Upper lobe of right lung (tissue), 1 donor: ENCODE measurements around the gene AIPL1. TPM values are rescaled to one million over a fixed set of nuclear protein-coding genes. Genes with fewer than 3 reads are reported as not detected.

Experiments
- ATAC-seq: fragments of 200-7000 bp; cut with Tn5 transposase; one replicate; pipeline ENCODE4 v1.9.1; 2020; ENCODE audit warnings: mild to moderate bottlenecking, moderate library complexity
- DNase-seq: peaks from one replicate; pipeline ENCODE4 v3.0.0-alpha.2; 2020
- H3K27ac ChIP-seq: fragments of 200-600 bp; one replicate; pipeline ENCODE4 v1.8.0; 2022
- H3K27me3 ChIP-seq: fragments of 200-600 bp; one replicate; pipeline ENCODE4 v1.8.0; 2022; ENCODE audit warnings: mild to moderate bottlenecking
- H3K36me3 ChIP-seq: fragments of 200-600 bp; one replicate; pipeline ENCODE4 v1.8.0; 2022
- H3K4me1 ChIP-seq: fragments of 200-600 bp; one replicate; pipeline ENCODE4 v1.8.0; 2022
- H3K4me3 ChIP-seq: fragments of 200-600 bp; one replicate; pipeline ENCODE4 v1.8.0; 2022; ENCODE audit warnings: mild to moderate bottlenecking
- H3K9me3 ChIP-seq: fragments of 200-600 bp; one replicate; pipeline ENCODE4 v1.8.0; 2022
- CTCF ChIP-seq: fragments of 200-600 bp; IDR thresholded peaks from one replicate; pipeline ENCODE4 v1.8.0; 2022; ENCODE audit warnings: antibody characterized with exemption
- intact Hi-C: fragments of 100-400 bp; cut with DNase I; formaldehyde crosslinking; loops from one replicate; pipeline ENCODE4 v1.11.0; 2022
- total RNA-seq: library from RNA; stranded (reverse); fragmentation: NEBNext Ultra II Directional; extraction: Animal tissue kit (Norgen Biotek cat#: 25700); gene quantifications from one replicate; pipeline ENCODE4 v1.2.1, GENCODE V29; 2021
- donor health status: DM: no; HTN: yes; CAD: no; lungs with severe emphysema.

AIPL1 gene
- total RNA-seq, 1 donor from 2014 or later, result not detected

DNA sequence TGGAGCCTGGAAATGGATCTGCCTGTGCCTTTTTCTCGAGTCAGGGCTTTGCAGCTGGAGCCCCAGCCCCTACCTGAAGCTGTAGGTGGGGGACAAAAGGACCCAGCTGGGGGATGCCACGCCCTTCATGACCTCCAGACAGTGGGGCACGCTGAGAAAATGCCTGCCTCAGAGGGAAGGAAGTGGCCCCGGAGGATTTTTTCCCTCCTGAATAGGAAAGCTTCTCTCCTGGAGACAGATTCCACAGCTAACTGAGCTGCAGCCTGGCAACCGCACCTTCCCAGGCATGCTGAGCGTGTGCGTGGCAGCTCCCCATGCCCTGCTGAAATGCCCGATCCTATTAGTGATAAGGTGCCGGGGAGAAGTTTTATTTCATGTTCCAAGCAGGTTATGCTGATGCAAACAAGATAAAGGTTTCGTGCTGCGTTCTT lies 58.0 kb downstream of the AIPL1 start:
- H3K27ac ChIP-seq, result no peak overlapping the region
- H3K4me3 ChIP-seq, result no peak overlapping the region
- H3K4me1 ChIP-seq, result no peaks in the 10 kb centered on the region
- intact Hi-C loops, result no loop called here
- TF ChIP-seq CTCF, result no peak
- DNase-seq (no peak), ATAC-seq (no peak)
- no peaks in the 10 kb centered on the region for H3K36me3 ChIP-seq
- H3K27me3 ChIP-seq, result peaks cover 18% of the 10 kb centered on the region
- no peaks in the 10 kb centered on the region for H3K9me3 ChIP-seq

DNA sequence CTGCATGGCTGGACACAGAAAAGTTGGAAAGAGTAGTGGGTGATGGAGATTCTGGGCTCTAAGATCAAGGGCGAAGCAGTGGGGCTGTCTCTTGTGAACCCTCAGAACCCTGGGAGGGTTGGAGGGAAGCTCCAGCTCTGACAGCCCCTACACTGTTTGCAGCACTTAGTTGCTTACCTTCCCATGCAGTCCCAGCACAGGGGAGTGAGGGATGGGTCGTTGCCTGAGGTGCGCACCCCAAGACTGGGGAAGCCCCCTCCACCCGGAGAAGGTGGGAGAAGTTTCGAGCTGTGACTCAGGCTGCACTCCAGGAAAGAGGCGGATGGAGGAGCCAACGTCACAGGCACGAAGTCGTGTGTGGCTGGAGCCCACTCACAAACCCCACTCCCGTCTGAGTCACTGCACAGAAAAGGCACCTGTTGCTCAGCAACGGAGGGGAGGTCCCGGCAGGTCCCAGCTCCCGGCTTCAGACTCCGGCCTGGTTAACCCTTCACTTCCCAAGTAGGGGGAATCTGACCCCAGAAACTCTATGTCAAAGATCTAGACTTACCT lies 60.1 kb downstream of the AIPL1 start:
- Histone ChIP-seq H3K4me1 (no peaks in the 10 kb centered on the region), H3K27ac (no peak overlapping the region), H3K36me3 (no peaks in the 10 kb centered on the region), H3K4me3 (no peak overlapping the region), H3K27me3 (peaks cover 18% of the 10 kb centered on the region), H3K9me3 (no peaks in the 10 kb centered on the region)
- intact Hi-C loops, result no loop called here
- no peak for ATAC-seq
- no peak for DNase-seq
- no peak for TF ChIP-seq CTCF

- Histone ChIP-seq H3K4me3 (no peak overlapping the region), H3K4me1 (no peaks in the 10 kb centered on the region), H3K27me3 (peaks cover 17% of the 10 kb centered on the region), H3K36me3 (no peaks in the 10 kb centered on the region), H3K27ac (no peak overlapping the region), H3K9me3 (no peaks in the 10 kb centered on the region)
- intact Hi-C loops, result no loop called here
- DNase-seq (no peak), ATAC-seq (no peak)
- no peak for TF ChIP-seq CTCF
These were observed 60.6 kb downstream of the AIPL1 start for GRCh38 chr17:6374271-6374691.

Other genes with a start within 250 kb of the AIPL1 start
- 0.26 TPM for gene PIMREG, start 9.3 kb upstream of the AIPL1 start, total RNA-seq
- 15.6 TPM for gene PITPNM3, start 121.4 kb upstream of the AIPL1 start, total RNA-seq
- 18.3 TPM for gene KIAA0753, start 205.6 kb upstream of the AIPL1 start, total RNA-seq
- 44.6 TPM for gene TXNDC17, start 205.9 kb upstream of the AIPL1 start, total RNA-seq
- gene MED31, start 216.5 kb upstream of the AIPL1 start, total RNA-seq, result 17.4 TPM
- gene C17orf100, start 216.6 kb upstream of the AIPL1 start, total RNA-seq, result 1.3 TPM